Astrocyte of the spinal cord (primary cell): Measurements from ENCODE around the gene NCBP2L.

Experiments used
- DNase-seq: peaks from one replicate; pipeline ENCODE4 v3.0.0; 2011; ENCODE audit warnings: low read depth, low spot score
- H3K4me3 ChIP-seq: 2 replicates; pipeline ENCODE4 v1.5.1; 2011; ENCODE audit warnings: low read depth, mild to moderate bottlenecking, low read length, moderate library complexity
- CTCF ChIP-seq: IDR thresholded peaks from 2 replicates; pipeline ENCODE4 v1.5.1; 2012; ENCODE audit warnings: low read depth, mild to moderate bottlenecking, low read length, inconsistent platforms
- in situ Hi-C: cut with HindIII; loops from 2 replicates; pipeline ENCODE4 v1.10.0; 2017; ENCODE audit warnings: low sequenced_read_pairs

Gene NCBP2L

GRCh38 chrX:107742700-107743191 lies 34.8 kb upstream of the NCBP2L start:
- in situ Hi-C loops = no loop called here
- H3K4me3 ChIP-seq = no peak overlapping the region
- DNase-seq = no peak
- no peak for TF ChIP-seq CTCF

GRCh38 chrX:107743995-107744394 lies 33.5 kb upstream of the NCBP2L start:
- no peak overlapping the region for H3K4me3 ChIP-seq
- TF ChIP-seq CTCF = no peak
- in situ Hi-C loops = no loop called here
- DNase-seq = no peak

- DNase-seq = no peak
- in situ Hi-C loops = no loop called here
- no peak overlapping the region for H3K4me3 ChIP-seq
- TF ChIP-seq CTCF = no peak
Observed at GRCh38 chrX:107744868-107745267, 32.7 kb upstream of the NCBP2L start.

- peak; percentile 51 for DNase-seq
- in situ Hi-C loops = no loop called here
- no peak for TF ChIP-seq CTCF
- no peak overlapping the region for H3K4me3 ChIP-seq
Observed at GRCh38 chrX:107747596-107748161, 29.9 kb upstream of the NCBP2L start.

GRCh38 chrX:107748506-107748905 lies 29.0 kb upstream of the NCBP2L start:
- in situ Hi-C loops = no loop called here
- TF ChIP-seq CTCF = no peak
- DNase-seq = no peak
- H3K4me3 ChIP-seq = no peak overlapping the region

- DNase-seq = no peak
- in situ Hi-C loops = no loop called here
- TF ChIP-seq CTCF = no peak
- H3K4me3 ChIP-seq = no peak overlapping the region
Observed at GRCh38 chrX:107750263-107750662, 27.3 kb upstream of the NCBP2L start.
